GM06990 (cell line): ENCODE measurements around the gene WDFY1.
A peak's percentile ranks its signal among the peaks of the same experiment; 100 is the strongest.

Experiments used
- DNase-seq: peaks from one replicate; pipeline ENCODE4 v3.0.0-alpha.2; 2011; ENCODE audit not compliant: insufficient read length; ENCODE audit errors: extremely low read depth
- H3K27me3 ChIP-seq: replicated peaks from 2 replicates; pipeline ENCODE4 v1.6.0; 2011; ENCODE audit warnings: low read length; ENCODE audit not compliant: control insufficient read depth, insufficient read depth
- H3K36me3 ChIP-seq: 2 replicates; pipeline ENCODE4 v1.5.1; 2011; ENCODE audit warnings: low read length; ENCODE audit not compliant: control insufficient read depth, insufficient read depth
- H3K4me3 ChIP-seq: replicated peaks from 2 replicates; pipeline ENCODE4 v1.5.1; 2011; ENCODE audit warnings: low read depth, mild to moderate bottlenecking, control low read depth, low read length
- TF ChIP-seq, protein P1 (sequence below): IDR thresholded peaks from 2 replicates; pipeline ENCODE4 v1.5.1; 2011; ENCODE audit warnings: low read length, control low read depth, mild to moderate bottlenecking, inconsistent platforms; ENCODE audit not compliant: insufficient read depth, poor library complexity, severe bottlenecking

Gene WDFY1

GRCh38 chr2:223901854-223902253 is 43.3 kb downstream of the WDFY1 start:
- H3K36me3 ChIP-seq = peaks cover 1% of the 10 kb centered on the region

DNA sequence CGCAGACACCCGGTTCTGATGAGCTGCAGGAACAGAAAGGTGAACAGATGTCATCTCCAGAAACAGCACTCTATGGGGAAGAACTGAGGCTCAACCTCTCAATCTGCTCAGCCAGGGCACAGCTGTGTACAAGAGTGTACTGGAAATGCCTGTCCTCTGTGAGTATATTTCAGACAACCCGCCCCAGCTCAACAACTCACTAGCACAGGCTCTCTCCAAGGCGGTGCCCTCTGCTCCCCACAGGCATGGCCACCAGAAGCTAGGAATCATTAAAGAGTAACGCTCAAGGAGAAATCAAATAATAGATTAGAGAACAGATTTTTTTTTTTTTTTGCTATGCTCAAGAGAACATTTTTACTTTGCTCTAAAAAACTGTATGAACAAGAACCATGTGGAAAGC is 43.8 kb downstream of the WDFY1 start:
- no peak for DNase-seq
- TF ChIP-seq, protein P1, sequence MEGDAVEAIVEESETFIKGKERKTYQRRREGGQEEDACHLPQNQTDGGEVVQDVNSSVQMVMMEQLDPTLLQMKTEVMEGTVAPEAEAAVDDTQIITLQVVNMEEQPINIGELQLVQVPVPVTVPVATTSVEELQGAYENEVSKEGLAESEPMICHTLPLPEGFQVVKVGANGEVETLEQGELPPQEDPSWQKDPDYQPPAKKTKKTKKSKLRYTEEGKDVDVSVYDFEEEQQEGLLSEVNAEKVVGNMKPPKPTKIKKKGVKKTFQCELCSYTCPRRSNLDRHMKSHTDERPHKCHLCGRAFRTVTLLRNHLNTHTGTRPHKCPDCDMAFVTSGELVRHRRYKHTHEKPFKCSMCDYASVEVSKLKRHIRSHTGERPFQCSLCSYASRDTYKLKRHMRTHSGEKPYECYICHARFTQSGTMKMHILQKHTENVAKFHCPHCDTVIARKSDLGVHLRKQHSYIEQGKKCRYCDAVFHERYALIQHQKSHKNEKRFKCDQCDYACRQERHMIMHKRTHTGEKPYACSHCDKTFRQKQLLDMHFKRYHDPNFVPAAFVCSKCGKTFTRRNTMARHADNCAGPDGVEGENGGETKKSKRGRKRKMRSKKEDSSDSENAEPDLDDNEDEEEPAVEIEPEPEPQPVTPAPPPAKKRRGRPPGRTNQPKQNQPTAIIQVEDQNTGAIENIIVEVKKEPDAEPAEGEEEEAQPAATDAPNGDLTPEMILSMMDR = no peak
- Histone ChIP-seq H3K4me3 (no peak overlapping the region), H3K36me3 (peaks cover 1% of the 10 kb centered on the region), H3K27me3 (no peaks in the 10 kb centered on the region)

More at GRCh38 chr2:223901854-223902253, 43.3 kb downstream of the WDFY1 start:
- Histone ChIP-seq H3K27me3 (no peaks in the 10 kb centered on the region), H3K4me3 (no peak overlapping the region)
- DNase-seq = no peak
- TF ChIP-seq, protein P1 = no peak

DNA sequence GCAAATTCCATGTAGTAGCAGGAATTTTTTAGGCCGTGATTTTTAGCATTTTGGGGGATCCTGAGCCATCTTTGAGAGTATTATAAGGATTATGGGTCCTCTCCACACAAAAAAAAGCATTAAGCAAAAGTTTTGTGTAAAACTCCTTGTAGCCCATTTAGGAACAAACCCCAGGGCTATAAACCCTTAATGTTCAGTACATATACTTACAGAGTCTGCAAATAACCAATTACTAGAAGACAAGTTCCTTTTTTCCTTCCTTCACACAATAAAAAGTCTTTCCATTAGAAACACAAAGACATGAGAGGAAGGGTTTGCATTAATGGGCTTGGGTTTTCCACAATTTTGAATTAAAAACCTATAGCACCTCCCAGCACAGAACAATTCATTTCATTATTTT is 44.6 kb downstream of the WDFY1 start:
- H3K4me3 ChIP-seq = no peak overlapping the region
- no peak for DNase-seq
- H3K36me3 ChIP-seq = peaks cover 1% of the 10 kb centered on the region
- TF ChIP-seq, protein P1 = no peak
- H3K27me3 ChIP-seq = no peaks in the 10 kb centered on the region

DNA sequence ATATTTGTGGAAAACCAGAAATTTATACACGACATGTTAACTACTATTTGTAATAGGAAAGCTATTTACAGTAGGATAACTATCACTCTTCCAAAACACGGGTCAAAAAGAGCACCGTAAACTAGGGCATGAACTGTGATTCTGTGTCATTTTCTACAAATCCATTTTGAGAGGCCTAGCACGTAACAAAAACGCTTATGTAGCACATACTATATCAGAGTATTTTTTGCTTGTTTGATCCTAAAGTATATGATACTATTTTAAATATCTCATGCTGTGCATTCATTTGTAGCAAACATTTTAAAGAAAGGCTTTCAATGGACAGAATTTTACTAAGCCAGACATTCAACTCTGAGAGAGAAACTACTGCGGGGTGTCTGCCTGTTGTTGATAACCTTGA is 45.1 kb downstream of the WDFY1 start:
- TF ChIP-seq, protein P1 = no peak
- H3K4me3 ChIP-seq = no peak overlapping the region

GRCh38 chr2:223897669-223898330 is 47.3 kb downstream of the WDFY1 start:
- Histone ChIP-seq H3K36me3 (peaks cover 7% of the 10 kb centered on the region), H3K4me3 (no peak overlapping the region), H3K27me3 (no peaks in the 10 kb centered on the region)
- TF ChIP-seq, protein P1 = no peak
- DNase-seq = peak; percentile 33

More for the DNA sequence above, 45.1 kb downstream of the WDFY1 start:
- no peaks in the 10 kb centered on the region for H3K27me3 ChIP-seq
- DNase-seq = no peak
- H3K36me3 ChIP-seq = peaks cover 1% of the 10 kb centered on the region
